ENCODE measurements around the gene PPM1H.

PPM1H gene

DNA sequence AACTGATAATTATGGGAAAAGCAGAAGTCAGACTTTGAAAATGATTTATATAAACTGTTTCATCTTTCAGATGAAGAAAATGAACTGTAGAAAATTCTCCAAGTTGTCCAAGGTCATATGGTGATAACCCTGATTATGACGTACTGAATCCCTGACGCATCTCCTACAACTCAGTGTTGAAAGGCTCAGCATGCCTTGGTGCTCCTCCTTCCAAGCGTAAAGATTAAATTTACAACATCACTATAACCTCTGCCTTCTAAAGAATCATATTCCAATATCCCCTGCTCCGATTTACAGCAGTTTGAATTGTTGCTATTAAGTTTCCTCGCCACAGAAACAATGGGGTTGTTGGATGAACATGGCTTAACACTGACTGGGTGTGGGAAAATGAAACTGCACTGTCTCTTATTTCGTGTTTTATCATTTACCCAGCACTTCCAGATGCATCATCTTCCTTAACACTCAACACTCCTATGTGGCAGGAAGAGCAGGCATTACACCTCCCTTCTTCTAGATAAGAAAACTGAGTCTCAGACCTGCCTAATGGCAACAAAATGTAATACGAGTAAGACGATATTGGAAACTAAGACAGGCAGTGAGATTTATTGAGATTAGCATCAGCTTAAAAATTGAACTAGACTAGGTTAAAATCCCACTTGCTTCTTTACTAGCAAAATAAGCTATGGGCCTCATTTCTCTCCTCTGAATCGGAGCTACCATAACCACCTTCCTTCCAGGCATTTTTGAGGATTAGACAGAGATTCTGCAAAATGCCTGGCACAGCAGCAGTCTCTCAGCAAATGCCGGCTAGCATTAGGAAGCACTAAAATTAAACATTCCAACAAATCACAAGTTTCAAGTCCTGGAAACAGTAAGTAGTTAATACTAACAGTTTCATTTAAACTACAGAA lies 74.2 kb downstream of the PPM1H start:
- Histone ChIP-seq H3K27ac (ENCODE audit: low read length) (no peak overlapping the region), H3K79me2 (ENCODE audit: low read length) (no peaks in the 10 kb centered on the region), H3K4me2 (ENCODE audit: low read length) (no peak overlapping the region), H3K36me3 (replicated peaks; ENCODE audit: low read depth, low read length) (no peaks in the 10 kb centered on the region), H3K9ac (ENCODE audit: low read length) (no peak overlapping the region), H3K4me3 (ENCODE audit: low read length) (no peak overlapping the region), H3K9me3 (ENCODE audit: insufficient read depth, low read length) (no peaks in the 10 kb centered on the region), H4K20me1 (ENCODE audit: insufficient read depth, low read length) (no peaks in the 10 kb centered on the region), H2AFZ (ENCODE audit: low read depth, low read length) (no peak overlapping the region), H3K27me3 (ENCODE audit: low read depth, low read length) (no peaks in the 10 kb centered on the region), H3K4me1 (ENCODE audit: low read length) (peaks cover 14% of the 10 kb centered on the region)
- TF ChIP-seq, protein P1, sequence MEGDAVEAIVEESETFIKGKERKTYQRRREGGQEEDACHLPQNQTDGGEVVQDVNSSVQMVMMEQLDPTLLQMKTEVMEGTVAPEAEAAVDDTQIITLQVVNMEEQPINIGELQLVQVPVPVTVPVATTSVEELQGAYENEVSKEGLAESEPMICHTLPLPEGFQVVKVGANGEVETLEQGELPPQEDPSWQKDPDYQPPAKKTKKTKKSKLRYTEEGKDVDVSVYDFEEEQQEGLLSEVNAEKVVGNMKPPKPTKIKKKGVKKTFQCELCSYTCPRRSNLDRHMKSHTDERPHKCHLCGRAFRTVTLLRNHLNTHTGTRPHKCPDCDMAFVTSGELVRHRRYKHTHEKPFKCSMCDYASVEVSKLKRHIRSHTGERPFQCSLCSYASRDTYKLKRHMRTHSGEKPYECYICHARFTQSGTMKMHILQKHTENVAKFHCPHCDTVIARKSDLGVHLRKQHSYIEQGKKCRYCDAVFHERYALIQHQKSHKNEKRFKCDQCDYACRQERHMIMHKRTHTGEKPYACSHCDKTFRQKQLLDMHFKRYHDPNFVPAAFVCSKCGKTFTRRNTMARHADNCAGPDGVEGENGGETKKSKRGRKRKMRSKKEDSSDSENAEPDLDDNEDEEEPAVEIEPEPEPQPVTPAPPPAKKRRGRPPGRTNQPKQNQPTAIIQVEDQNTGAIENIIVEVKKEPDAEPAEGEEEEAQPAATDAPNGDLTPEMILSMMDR (IDR thresholded peaks at IDR 0.05; ENCODE audit: low read depth, low read length) = no peak
- no peak for TF ChIP-seq EZH2phosphoT487 (IDR thresholded peaks at IDR 0.05; ENCODE audit: low read depth)

DNA sequence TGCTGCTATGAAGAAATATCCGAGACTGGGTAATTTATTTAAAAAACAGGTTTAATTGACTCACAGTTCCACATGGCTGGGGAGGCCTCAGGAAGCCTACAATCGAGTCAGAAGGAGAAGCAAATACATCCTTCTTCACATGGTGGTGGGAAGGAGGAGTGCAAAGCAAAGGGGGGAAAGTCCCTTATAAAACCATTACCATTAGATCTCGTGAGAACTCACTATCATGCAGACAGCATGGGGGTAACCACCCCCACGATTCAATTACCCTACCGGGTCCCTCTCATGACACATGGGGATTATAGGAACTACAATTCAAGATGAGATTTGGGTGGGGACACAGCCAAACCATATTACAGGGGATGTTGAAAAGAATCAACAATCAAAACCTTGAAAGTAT lies 74.9 kb downstream of the PPM1H start:
- Histone ChIP-seq H3K4me1 (ENCODE audit: low read length) (peaks cover 14% of the 10 kb centered on the region), H3K36me3 (replicated peaks; ENCODE audit: low read depth, low read length) (no peaks in the 10 kb centered on the region), H3K27me3 (ENCODE audit: low read depth, low read length) (no peaks in the 10 kb centered on the region), H3K4me3 (ENCODE audit: low read length) (no peak overlapping the region), H3K9ac (ENCODE audit: low read length) (no peak overlapping the region), H3K4me2 (ENCODE audit: low read length) (peak overlapping the region; percentile 20), H3K27ac (ENCODE audit: low read length) (no peak overlapping the region), H3K9me3 (ENCODE audit: insufficient read depth, low read length) (no peaks in the 10 kb centered on the region), H2AFZ (ENCODE audit: low read depth, low read length) (no peak overlapping the region), H3K79me2 (ENCODE audit: low read length) (no peaks in the 10 kb centered on the region), H4K20me1 (ENCODE audit: insufficient read depth, low read length) (no peaks in the 10 kb centered on the region)
- TF ChIP-seq EZH2phosphoT487 (IDR thresholded peaks at IDR 0.05; ENCODE audit: low read depth) = no peak
- TF ChIP-seq, protein P1 (IDR thresholded peaks at IDR 0.05; ENCODE audit: low read depth, low read length) = no peak

DNA sequence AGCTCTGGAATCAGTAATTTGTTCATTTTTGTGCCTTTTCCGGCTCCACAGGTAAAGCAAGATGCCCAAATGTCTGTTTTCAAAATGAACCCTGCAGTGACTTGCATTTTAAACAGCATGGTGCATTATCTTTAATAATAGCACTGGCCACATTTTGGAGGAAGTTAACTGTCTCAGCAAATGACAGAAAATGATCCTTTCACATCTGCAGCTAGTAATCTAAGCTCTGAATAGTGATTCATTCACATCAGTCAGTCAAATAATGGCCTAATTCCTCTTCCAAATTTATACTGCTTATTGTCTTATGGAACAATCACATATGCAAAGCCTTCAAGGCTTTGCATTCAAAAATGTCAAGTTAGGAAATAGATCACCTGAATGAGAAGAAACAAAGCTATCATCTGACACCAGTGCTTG lies 75.6 kb downstream of the PPM1H start:
- Histone ChIP-seq H3K4me2 (ENCODE audit: low read length) (peak overlapping the region; percentile 20), H3K79me2 (ENCODE audit: low read length) (no peaks in the 10 kb centered on the region), H3K9ac (ENCODE audit: low read length) (no peak overlapping the region), H3K4me1 (ENCODE audit: low read length) (peaks cover 14% of the 10 kb centered on the region), H2AFZ (ENCODE audit: low read depth, low read length) (no peak overlapping the region), H3K36me3 (replicated peaks; ENCODE audit: low read depth, low read length) (no peaks in the 10 kb centered on the region), H3K27me3 (ENCODE audit: low read depth, low read length) (no peaks in the 10 kb centered on the region), H4K20me1 (ENCODE audit: insufficient read depth, low read length) (no peaks in the 10 kb centered on the region), H3K27ac (ENCODE audit: low read length) (no peak overlapping the region), H3K9me3 (ENCODE audit: insufficient read depth, low read length) (no peaks in the 10 kb centered on the region), H3K4me3 (ENCODE audit: low read length) (no peak overlapping the region)
- TF ChIP-seq, protein P1 (IDR thresholded peaks at IDR 0.05; ENCODE audit: low read depth, low read length) = no peak
- TF ChIP-seq EZH2phosphoT487 (IDR thresholded peaks at IDR 0.05; ENCODE audit: low read depth) = no peak

DNA sequence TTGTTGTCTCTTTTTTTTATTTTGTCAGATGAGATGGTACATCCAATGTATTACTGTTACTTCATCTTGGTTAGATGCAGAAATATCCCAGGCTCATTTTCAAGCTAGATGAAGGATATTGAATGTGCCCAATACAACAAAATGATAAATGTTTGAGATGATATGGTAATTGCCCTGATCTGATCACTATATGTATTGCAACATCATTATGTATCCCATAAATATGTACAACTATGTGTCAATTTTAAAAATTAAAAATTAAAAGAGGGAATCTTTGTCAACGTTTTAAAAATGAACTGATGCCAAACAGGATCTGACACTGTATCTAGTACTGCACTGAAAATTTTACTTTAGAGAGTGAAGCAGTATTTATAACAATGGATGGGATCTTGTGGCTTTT lies 78.5 kb downstream of the PPM1H start:
- Histone ChIP-seq H3K4me3 (ENCODE audit: low read length) (no peak overlapping the region), H3K4me1 (ENCODE audit: low read length) (peaks cover 14% of the 10 kb centered on the region), H3K9ac (ENCODE audit: low read length) (no peak overlapping the region), H3K79me2 (ENCODE audit: low read length) (no peaks in the 10 kb centered on the region), H3K9me3 (ENCODE audit: insufficient read depth, low read length) (no peaks in the 10 kb centered on the region), H3K27me3 (ENCODE audit: low read depth, low read length) (no peaks in the 10 kb centered on the region), H2AFZ (ENCODE audit: low read depth, low read length) (no peak overlapping the region), H3K36me3 (replicated peaks; ENCODE audit: low read depth, low read length) (no peaks in the 10 kb centered on the region), H4K20me1 (ENCODE audit: insufficient read depth, low read length) (no peaks in the 10 kb centered on the region), H3K4me2 (ENCODE audit: low read length) (no peak overlapping the region), H3K27ac (ENCODE audit: low read length) (no peak overlapping the region)
- TF ChIP-seq EZH2phosphoT487 (IDR thresholded peaks at IDR 0.05; ENCODE audit: low read depth) = no peak
- TF ChIP-seq, protein P1 (IDR thresholded peaks at IDR 0.05; ENCODE audit: low read depth, low read length) = no peak

Data from OCI-LY3 (cell line).